ENCODE measurements around the gene TANC1. TPM values are rescaled to one million over a fixed set of nuclear protein-coding genes. Genes with fewer than 3 reads are reported as not detected.

The TANC1 gene
- total and polyA plus RNA-seq, 2 experiments from 2014 or later, result 2.8 to 9.5 TPM

DNA sequence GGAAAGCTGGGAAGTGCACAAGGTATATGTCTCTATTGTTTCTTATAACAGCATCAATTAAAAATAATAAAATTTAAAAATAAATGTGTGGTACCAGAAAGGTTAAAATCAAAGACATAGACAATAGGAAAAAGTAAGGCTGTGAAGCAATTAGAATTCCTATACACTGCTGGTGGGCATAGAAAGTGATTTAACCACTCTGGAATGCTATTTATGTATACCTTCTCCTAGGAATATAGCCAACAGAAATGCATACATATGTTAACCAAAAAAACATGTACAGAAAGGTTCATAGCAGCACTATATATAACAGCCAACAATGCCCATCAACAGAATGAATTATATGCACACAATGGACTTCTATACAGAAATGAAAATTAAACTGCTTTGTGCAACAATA is 275.1 kb downstream of the TANC1 start (continued):
- TF ChIP-seq, protein P1, sequence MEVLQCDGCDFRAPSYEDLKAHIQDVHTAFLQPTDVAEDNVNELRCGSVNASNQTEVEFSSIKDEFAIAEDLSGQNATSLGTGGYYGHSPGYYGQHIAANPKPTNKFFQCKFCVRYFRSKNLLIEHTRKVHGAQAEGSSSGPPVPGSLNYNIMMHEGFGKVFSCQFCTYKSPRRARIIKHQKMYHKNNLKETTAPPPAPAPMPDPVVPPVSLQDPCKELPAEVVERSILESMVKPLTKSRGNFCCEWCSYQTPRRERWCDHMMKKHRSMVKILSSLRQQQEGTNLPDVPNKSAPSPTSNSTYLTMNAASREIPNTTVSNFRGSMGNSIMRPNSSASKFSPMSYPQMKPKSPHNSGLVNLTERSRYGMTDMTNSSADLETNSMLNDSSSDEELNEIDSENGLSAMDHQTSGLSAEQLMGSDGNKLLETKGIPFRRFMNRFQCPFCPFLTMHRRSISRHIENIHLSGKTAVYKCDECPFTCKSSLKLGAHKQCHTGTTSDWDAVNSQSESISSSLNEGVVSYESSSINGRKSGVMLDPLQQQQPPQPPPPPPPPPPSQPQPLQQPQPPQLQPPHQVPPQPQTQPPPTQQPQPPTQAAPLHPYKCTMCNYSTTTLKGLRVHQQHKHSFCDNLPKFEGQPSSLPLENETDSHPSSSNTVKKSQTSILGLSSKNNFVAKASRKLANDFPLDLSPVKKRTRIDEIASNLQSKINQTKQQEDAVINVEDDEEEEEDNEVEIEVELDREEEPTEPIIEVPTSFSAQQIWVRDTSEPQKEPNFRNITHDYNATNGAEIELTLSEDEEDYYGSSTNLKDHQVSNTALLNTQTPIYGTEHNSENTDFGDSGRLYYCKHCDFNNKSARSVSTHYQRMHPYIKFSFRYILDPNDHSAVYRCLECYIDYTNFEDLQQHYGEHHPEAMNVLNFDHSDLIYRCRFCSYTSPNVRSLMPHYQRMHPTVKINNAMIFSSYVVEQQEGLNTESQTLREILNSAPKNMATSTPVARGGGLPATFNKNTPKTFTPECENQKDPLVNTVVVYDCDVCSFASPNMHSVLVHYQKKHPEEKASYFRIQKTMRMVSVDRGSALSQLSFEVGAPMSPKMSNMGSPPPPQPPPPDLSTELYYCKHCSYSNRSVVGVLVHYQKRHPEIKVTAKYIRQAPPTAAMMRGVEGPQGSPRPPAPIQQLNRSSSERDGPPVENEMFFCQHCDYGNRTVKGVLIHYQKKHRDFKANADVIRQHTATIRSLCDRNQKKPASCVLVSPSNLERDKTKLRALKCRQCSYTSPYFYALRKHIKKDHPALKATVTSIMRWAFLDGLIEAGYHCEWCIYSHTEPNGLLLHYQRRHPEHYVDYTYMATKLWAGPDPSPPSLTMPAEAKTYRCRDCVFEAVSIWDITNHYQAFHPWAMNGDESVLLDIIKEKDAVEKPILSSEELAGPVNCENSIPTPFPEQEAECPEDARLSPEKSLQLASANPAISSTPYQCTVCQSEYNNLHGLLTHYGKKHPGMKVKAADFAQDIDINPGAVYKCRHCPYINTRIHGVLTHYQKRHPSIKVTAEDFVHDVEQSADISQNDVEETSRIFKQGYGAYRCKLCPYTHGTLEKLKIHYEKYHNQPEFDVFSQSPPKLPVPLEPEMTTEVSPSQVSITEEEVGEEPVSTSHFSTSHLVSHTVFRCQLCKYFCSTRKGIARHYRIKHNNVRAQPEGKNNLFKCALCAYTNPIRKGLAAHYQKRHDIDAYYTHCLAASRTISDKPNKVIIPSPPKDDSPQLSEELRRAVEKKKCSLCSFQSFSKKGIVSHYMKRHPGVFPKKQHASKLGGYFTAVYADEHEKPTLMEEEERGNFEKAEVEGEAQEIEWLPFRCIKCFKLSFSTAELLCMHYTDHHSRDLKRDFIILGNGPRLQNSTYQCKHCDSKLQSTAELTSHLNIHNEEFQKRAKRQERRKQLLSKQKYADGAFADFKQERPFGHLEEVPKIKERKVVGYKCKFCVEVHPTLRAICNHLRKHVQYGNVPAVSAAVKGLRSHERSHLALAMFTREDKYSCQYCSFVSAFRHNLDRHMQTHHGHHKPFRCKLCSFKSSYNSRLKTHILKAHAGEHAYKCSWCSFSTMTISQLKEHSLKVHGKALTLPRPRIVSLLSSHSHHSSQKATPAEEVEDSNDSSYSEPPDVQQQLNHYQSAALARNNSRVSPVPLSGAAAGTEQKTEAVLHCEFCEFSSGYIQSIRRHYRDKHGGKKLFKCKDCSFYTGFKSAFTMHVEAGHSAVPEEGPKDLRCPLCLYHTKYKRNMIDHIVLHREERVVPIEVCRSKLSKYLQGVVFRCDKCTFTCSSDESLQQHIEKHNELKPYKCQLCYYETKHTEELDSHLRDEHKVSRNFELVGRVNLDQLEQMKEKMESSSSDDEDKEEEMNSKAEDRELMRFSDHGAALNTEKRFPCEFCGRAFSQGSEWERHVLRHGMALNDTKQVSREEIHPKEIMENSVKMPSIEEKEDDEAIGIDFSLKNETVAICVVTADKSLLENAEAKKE (CRISPR knock-in tag; IDR thresholded peaks at IDR 0.05), result no peak
- no peak for TF ChIP-seq EZH2 (IDR thresholded peaks at IDR 0.05; ENCODE audit: low read depth, unreplicated experiment)
- TF ChIP-seq, protein P2, sequence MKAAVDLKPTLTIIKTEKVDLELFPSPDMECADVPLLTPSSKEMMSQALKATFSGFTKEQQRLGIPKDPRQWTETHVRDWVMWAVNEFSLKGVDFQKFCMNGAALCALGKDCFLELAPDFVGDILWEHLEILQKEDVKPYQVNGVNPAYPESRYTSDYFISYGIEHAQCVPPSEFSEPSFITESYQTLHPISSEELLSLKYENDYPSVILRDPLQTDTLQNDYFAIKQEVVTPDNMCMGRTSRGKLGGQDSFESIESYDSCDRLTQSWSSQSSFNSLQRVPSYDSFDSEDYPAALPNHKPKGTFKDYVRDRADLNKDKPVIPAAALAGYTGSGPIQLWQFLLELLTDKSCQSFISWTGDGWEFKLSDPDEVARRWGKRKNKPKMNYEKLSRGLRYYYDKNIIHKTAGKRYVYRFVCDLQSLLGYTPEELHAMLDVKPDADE (IDR thresholded peaks at IDR 0.05), result no peak

DNA sequence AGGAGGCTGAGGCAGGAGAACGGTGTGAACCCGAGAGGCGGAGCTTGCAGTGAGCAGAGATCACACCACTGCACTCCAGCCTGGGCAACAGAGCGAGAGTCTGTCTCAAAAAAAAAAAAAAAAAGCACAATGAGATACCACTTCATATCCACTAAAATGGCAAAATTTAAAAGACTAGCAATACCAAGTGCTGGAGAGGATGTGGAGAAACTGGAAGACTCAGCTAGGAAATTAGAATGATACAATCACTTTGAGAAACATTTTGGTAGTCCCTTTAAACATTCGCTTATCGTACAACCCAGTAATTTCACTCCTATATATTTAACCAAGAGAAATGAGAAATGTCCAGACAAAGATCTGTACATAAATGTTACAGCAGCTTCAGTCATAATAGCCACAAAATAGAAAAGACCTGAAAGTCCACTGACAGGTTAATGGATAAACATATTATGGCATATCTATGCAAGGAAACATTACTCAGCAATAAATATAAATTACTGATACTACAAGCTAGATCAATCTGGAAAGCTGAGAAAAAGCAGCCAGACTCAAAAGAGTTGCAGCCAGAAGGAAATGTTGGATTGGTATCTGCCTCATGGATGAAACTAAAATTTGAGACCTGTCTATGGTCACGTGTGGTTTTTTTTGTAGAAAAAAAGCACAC is 278.0 kb downstream of the TANC1 start:
- Mint-ChIP-seq H3K36me3 (ENCODE audit: low read depth) (peaks cover 13% of the 10 kb centered on the region; the same call in 2 of the 3 replicates), H3K4me3 (no peak overlapping the region), H3K9me3 (no peaks in the 10 kb centered on the region), H3K27me3 (ENCODE audit: insufficient read depth, low read depth, poor library complexity) (no peaks in the 10 kb centered on the region), H3K4me1 (no peaks in the 10 kb centered on the region), H3K27ac (no peak overlapping the region)
- no peaks in the 10 kb centered on the region for H3K79me2 ChIP-seq (replicated peaks; ENCODE audit: insufficient read depth)
- H3K27me3 ChIP-seq (ENCODE audit: insufficient read depth), result no peaks in the 10 kb centered on the region
- no peak overlapping the region for H2AFZ ChIP-seq
- H3K4me3 ChIP-seq, result no peak overlapping the region
- no peaks in the 10 kb centered on the region for H3K4me1 ChIP-seq (ENCODE audit: insufficient read depth)
- H3K36me3 ChIP-seq (ENCODE audit: insufficient read depth), result no peaks in the 10 kb centered on the region
- no peaks in the 10 kb centered on the region; the same call in 1 of the 2 replicates for H4K20me1 ChIP-seq (replicated peaks; ENCODE audit: insufficient read depth)
- no peaks in the 10 kb centered on the region for H3K9me2 ChIP-seq (ENCODE audit: insufficient read depth)
- no peak overlapping the region for H3K27ac ChIP-seq (ENCODE audit: low read depth)
- DNase-seq (ENCODE audit: low spot score), result no peak
- H3K4me2 ChIP-seq, result no peak overlapping the region
- H3F3A ChIP-seq (replicated peaks; ENCODE audit: low read depth), result no peaks in the 10 kb centered on the region
- no peak for ATAC-seq
- TF ChIP-seq POLR2AphosphoS5 (IDR thresholded peaks at IDR 0.05; ENCODE audit: low read depth) (no peak), CREB1 (CRISPR knock-in tag; IDR thresholded peaks at IDR 0.05; ENCODE audit: low read depth) (no peak), EZH2phosphoT487 (IDR thresholded peaks at IDR 0.05; ENCODE audit: unreplicated experiment) (no peak), EZH2 (IDR thresholded peaks at IDR 0.05; ENCODE audit: low read depth, unreplicated experiment) (no peak)
- TF ChIP-seq, protein P3, sequence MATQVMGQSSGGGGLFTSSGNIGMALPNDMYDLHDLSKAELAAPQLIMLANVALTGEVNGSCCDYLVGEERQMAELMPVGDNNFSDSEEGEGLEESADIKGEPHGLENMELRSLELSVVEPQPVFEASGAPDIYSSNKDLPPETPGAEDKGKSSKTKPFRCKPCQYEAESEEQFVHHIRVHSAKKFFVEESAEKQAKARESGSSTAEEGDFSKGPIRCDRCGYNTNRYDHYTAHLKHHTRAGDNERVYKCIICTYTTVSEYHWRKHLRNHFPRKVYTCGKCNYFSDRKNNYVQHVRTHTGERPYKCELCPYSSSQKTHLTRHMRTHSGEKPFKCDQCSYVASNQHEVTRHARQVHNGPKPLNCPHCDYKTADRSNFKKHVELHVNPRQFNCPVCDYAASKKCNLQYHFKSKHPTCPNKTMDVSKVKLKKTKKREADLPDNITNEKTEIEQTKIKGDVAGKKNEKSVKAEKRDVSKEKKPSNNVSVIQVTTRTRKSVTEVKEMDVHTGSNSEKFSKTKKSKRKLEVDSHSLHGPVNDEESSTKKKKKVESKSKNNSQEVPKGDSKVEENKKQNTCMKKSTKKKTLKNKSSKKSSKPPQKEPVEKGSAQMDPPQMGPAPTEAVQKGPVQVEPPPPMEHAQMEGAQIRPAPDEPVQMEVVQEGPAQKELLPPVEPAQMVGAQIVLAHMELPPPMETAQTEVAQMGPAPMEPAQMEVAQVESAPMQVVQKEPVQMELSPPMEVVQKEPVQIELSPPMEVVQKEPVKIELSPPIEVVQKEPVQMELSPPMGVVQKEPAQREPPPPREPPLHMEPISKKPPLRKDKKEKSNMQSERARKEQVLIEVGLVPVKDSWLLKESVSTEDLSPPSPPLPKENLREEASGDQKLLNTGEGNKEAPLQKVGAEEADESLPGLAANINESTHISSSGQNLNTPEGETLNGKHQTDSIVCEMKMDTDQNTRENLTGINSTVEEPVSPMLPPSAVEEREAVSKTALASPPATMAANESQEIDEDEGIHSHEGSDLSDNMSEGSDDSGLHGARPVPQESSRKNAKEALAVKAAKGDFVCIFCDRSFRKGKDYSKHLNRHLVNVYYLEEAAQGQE (IDR thresholded peaks at IDR 0.05; ENCODE audit: unreplicated experiment), result no peak
